Testis (tissue), 5 donors: ENCODE results near the gene GAGE10. TPM values are rescaled to one million over a fixed set of nuclear protein-coding genes. Genes with fewer than 3 reads are reported as not detected.

Experiments
- DNase-seq: peaks from one replicate; pipeline ENCODE4 v3.0.0-alpha.2; 2019
- H3K27ac ChIP-seq, 2 donors: fragments of 200-600 bp; sonication (generic); one replicate each; pipeline ENCODE4 v1.5.1; 2019
- H3K27me3 ChIP-seq: fragments of 200-600 bp; sonication (generic); one replicate; pipeline ENCODE4 v1.5.1; 2019
- H3K36me3 ChIP-seq: fragments of 200-600 bp; sonication (generic); one replicate; pipeline ENCODE4 v1.5.1; 2017; ENCODE audit warnings: low read depth; ENCODE audit errors: missing control alignments
- H3K4me1 ChIP-seq: fragments of 200-600 bp; sonication (generic); one replicate; pipeline ENCODE4 v1.5.1; 2019
- H3K4me3 ChIP-seq, 2 donors: fragments of 200-600 bp; sonication (generic); one replicate each; pipeline ENCODE4 v1.5.1; 2017 to 2019
- H3K9me3 ChIP-seq: fragments of 200-600 bp; sonication (generic); one replicate; pipeline ENCODE4 v1.5.1; 2017
- CTCF ChIP-seq, 3 experiments: fragments of 450-650 bp in 2 of 3; fragments of 200-600 bp in 1 of 3; sonication (generic) in 1 of 3; IDR thresholded peaks; one replicate each; pipeline ENCODE4 v1.5.1; 2016 to 2019; ENCODE audit warnings: antibody characterized with exemption in 3 of 3, mild to moderate bottlenecking in 2 of 3, moderate library complexity in 1 of 3
- POLR2A ChIP-seq: fragments of 450-650 bp; IDR thresholded peaks from one replicate; pipeline ENCODE4 v1.6.1; 2017; ENCODE audit warnings: antibody characterized with exemption, mild to moderate bottlenecking, moderate library complexity
- WGBS, 2 donors: methylation state at CpG; one replicate each; pipeline ENCODE4 v1.1.5; 2018; 5-methylcytosine and 5-hydroxymethylcytosine counted together
- intact Hi-C: fragments of 100-400 bp; cut with DNase I; formaldehyde crosslinking; loops from one replicate; pipeline ENCODE4 v1.15.1; 2023; ENCODE audit warnings: low total_unique reads
- long read RNA-seq, 2 donors: transcript quantifications; one replicate each; lab custom pipeline, GENCODE V29; 2026
- polyA plus RNA-seq: library from polyadenylated mRNA; stranded (reverse); fragments of 350-450 nt; fragmentation: Illumina TruSeq; extraction: RNeasy Lipid Tissue Mini Kit (QIAGEN cat#74804); gene quantifications from one replicate; pipeline ENCODE4 v1.2.3, GENCODE V29; 2014; ENCODE audit warnings: low read depth, low replicate concordance; ENCODE audit not compliant: insufficient read depth
- total RNA-seq, 2 donors: library from RNA; depleted of rRNA; stranded (reverse); fragments of >200 nt; gene quantifications; one replicate each; pipeline ENCODE4 v1.2.3, GENCODE V29; 2016

GAGE10 gene
- not detected for total RNA-seq
- not detected for polyA plus RNA-seq
- long read RNA-seq, donor 1 = 0 reads
- long read RNA-seq, donor 2 = 0 reads

- intact Hi-C loops = no loop called here
- no peaks in the 10 kb centered on the region for H3K9me3 ChIP-seq
- no peak for DNase-seq
- H3K4me3 ChIP-seq = no peak within 1 kb of the TSS
- 27 to 57% methylated on average over 2 to 7 of the region's 15 CpGs for WGBS, 2 donors
- no peak for TF ChIP-seq POLR2A
- no peak for TF ChIP-seq CTCF (IDR thresholded peaks at IDR 0.05)
- no peak within 1 kb of the TSS for H3K27ac ChIP-seq
- no peaks in the 10 kb centered on the region for H3K4me1 ChIP-seq
- H3K27me3 ChIP-seq = no peaks in the 10 kb centered on the region
- no peaks in the 10 kb centered on the region for H3K36me3 ChIP-seq
Measured at GRCh38 chrX:49303346-49303745, at the start of gene GAGE10. GAGE10 (plus strand) TSS chrX:49303646; CDS start chrX:49304860, 1,214 bp downstream.

- Histone ChIP-seq H3K9me3 (no peaks in the 10 kb centered on the region), H3K4me3 (no peak overlapping the region), H3K27ac (no peak overlapping the region), H3K27me3 (no peaks in the 10 kb centered on the region), H3K36me3 (no peaks in the 10 kb centered on the region), H3K4me1 (no peaks in the 10 kb centered on the region)
- 81 to 94% methylated on average over 3 to 4 of the region's 7 CpGs for WGBS, 2 donors
- DNase-seq = no peak
- intact Hi-C loops = no loop called here
- no peak for TF ChIP-seq POLR2A
- no peak for TF ChIP-seq CTCF (IDR thresholded peaks at IDR 0.05)
Measured at GRCh38 chrX:49254639-49255038, 48.8 kb upstream of the GAGE10 start.

GRCh38 chrX:49256268-49256995, 47.0 kb upstream of the GAGE10 start:
- no peaks in the 10 kb centered on the region for H3K4me1 ChIP-seq
- 86 to 89% methylated on average over 5 to 6 of the region's 9 CpGs for WGBS, 2 donors
- TF ChIP-seq CTCF (IDR thresholded peaks at IDR 0.05) = no peak
- TF ChIP-seq POLR2A = no peak
- no peaks in the 10 kb centered on the region for H3K9me3 ChIP-seq
- H3K4me3 ChIP-seq = no peak overlapping the region
- intact Hi-C loops = no loop called here
- DNase-seq = no peak
- no peak overlapping the region for H3K27ac ChIP-seq
- no peaks in the 10 kb centered on the region for H3K36me3 ChIP-seq
- H3K27me3 ChIP-seq = no peaks in the 10 kb centered on the region

- Histone ChIP-seq H3K27ac (no peak overlapping the region), H3K4me3 (no peak overlapping the region), H3K27me3 (no peaks in the 10 kb centered on the region), H3K36me3 (no peaks in the 10 kb centered on the region), H3K9me3 (no peaks in the 10 kb centered on the region), H3K4me1 (no peaks in the 10 kb centered on the region)
- intact Hi-C loops = no loop called here
- TF ChIP-seq CTCF (IDR thresholded peaks at IDR 0.05) (no peak), POLR2A (no peak)
- no peak for DNase-seq
- 88 to 95% methylated on average over 6 to 8 of the region's 14 CpGs for WGBS, 2 donors
Measured at GRCh38 chrX:49257074-49257790, 46.2 kb upstream of the GAGE10 start.
